T-helper 17 cell (primary cell): ENCODE measurements around the gene TMEM271. TPM values are rescaled to one million over a fixed set of nuclear protein-coding genes. Genes with fewer than 3 reads are reported as not detected.

Experiments used
- ATAC-seq: fragments of 150-1000 bp; cut with Tn5 transposase; 2 replicates; pipeline ENCODE4 v1.10.0; 2021; ENCODE audit warnings: mild to moderate bottlenecking, moderate library complexity
- DNase-seq, 3 donors: peaks; one replicate each; pipeline versions ENCODE4 v3.0.0 to v3.0.0-alpha.2; 2020 to 2021
- H3K9me3 ChIP-seq: one replicate; pipeline ENCODE4 v1.7.0; 2013; ENCODE audit warnings: low read length, mild to moderate bottlenecking; ENCODE audit not compliant: control insufficient read depth, poor library complexity, severe bottlenecking
- H3K27ac Mint-ChIP-seq: one replicate; pipeline ENCODE4 v1.8.0; 2022; ENCODE audit warnings: mild to moderate bottlenecking, moderate library complexity, mixed read lengths
- H3K27me3 Mint-ChIP-seq: one replicate; pipeline ENCODE4 v1.8.0; 2022; ENCODE audit warnings: mixed read lengths
- H3K36me3 Mint-ChIP-seq: one replicate; pipeline ENCODE4 v1.8.0; 2022; ENCODE audit warnings: low read depth, mixed read lengths
- H3K4me1 Mint-ChIP-seq: one replicate; pipeline ENCODE4 v1.8.0; 2022; ENCODE audit warnings: mild to moderate bottlenecking, mixed read lengths
- H3K4me3 Mint-ChIP-seq: one replicate; pipeline ENCODE4 v1.8.0; 2022; ENCODE audit warnings: mild to moderate bottlenecking, moderate library complexity, mixed read lengths
- total RNA-seq, 4 donors: library from RNA in 2 of 4; stranded (reverse) in 2 of 4; gene quantifications; one replicate each; pipeline ENCODE4 v1.2.3 and lab custom pipeline; 2022 to 2026

TMEM271 gene
- total RNA-seq, 2 donors from 2014 or later: not detected

DNA sequence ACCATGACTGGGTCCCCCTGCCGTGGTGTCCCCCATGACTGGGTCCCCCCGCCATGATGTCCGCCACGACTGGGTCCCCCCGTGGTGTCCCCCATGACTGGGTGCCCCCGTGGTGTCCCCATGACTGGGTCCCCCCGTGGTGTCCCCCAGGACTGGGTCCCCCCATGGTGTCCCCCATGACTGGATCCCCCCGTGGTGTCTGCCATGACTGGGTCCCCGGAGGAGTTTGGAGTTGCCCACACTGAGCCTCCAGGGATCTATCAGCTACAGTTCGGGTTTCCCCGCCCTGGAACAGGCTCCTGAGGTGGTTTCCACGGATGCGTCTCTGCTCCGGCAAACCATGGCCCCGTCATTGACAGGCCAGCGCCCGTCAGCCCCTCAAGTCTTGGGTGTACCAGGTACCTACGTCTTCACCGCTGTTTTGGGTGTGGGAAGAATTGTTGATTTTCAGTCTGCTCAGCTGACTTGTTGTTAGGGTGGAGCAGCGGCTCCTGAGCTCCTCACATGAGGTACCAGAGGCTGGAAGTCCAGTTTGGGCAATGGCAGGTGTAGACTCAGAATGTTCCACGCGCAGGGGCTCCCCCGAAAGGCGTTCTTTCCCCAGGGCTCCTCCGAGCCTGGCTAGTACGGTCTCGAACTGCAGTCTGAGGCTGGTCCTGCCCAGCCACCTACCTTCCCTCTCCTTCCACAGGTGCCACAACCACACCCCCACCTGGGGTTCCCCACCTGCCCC lies 41.0 kb upstream of the TMEM271 start:
- ATAC-seq: no peak
- H3K9me3 ChIP-seq: no peaks in the 10 kb centered on the region
- no peaks in the 10 kb centered on the region for H3K36me3 Mint-ChIP-seq
- H3K27ac Mint-ChIP-seq: no peak overlapping the region
- H3K27me3 Mint-ChIP-seq: peaks cover 26% of the 10 kb centered on the region
- peaks cover 2% of the 10 kb centered on the region for H3K4me1 Mint-ChIP-seq
- no peak overlapping the region for H3K4me3 Mint-ChIP-seq
- DNase-seq: no peak

- Mint-ChIP-seq H3K36me3 (no peaks in the 10 kb centered on the region), H3K27ac (no peak overlapping the region), H3K27me3 (peaks cover 26% of the 10 kb centered on the region), H3K4me3 (no peak overlapping the region), H3K4me1 (peaks cover 2% of the 10 kb centered on the region)
- H3K9me3 ChIP-seq: no peaks in the 10 kb centered on the region
- no peak for ATAC-seq
- DNase-seq: no peak
Measured at GRCh38 chr4:616091-616490, 40.0 kb upstream of the TMEM271 start.

DNA sequence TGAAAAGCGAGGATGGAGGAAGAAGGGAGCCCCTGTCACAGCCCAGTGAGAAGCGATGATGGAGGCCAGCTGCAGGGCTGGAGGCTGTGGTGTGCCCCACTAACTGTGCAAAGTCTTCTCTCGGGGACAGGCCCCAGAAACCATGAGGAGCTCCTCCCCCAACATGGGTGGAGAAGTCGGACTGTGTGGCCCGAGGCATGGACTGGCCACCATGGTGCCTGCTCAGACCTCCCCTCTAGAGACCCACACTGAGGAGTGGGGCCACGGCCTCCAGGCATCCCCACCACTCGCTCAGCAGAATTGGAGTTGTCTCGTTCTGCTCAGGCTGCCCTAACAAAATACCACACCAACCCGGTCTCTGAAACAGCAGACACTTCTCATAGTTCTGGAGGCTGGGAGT lies 37.0 kb upstream of the TMEM271 start:
- H3K4me3 Mint-ChIP-seq: no peak overlapping the region
- peaks cover 37% of the 10 kb centered on the region for H3K27me3 Mint-ChIP-seq
- H3K9me3 ChIP-seq: no peaks in the 10 kb centered on the region
- H3K27ac Mint-ChIP-seq: no peak overlapping the region
- peaks cover 2% of the 10 kb centered on the region for H3K4me1 Mint-ChIP-seq
- no peak for DNase-seq
- H3K36me3 Mint-ChIP-seq: no peaks in the 10 kb centered on the region
- no peak for ATAC-seq

GRCh38 chr4:612749-613125 lies 36.6 kb upstream of the TMEM271 start:
- H3K4me3 Mint-ChIP-seq: no peak overlapping the region
- peaks cover 33% of the 10 kb centered on the region for H3K27me3 Mint-ChIP-seq
- ATAC-seq (no peak), DNase-seq (no peak)
- H3K27ac Mint-ChIP-seq: no peak overlapping the region
- peaks cover 2% of the 10 kb centered on the region for H3K4me1 Mint-ChIP-seq
- no peaks in the 10 kb centered on the region for H3K9me3 ChIP-seq
- H3K36me3 Mint-ChIP-seq: no peaks in the 10 kb centered on the region

GRCh38 chr4:612052-612748 lies 36.1 kb upstream of the TMEM271 start:
- peaks cover 2% of the 10 kb centered on the region for H3K4me1 Mint-ChIP-seq
- no peaks in the 10 kb centered on the region for H3K9me3 ChIP-seq
- H3K4me3 Mint-ChIP-seq: no peak overlapping the region
- H3K27ac Mint-ChIP-seq: no peak overlapping the region
- no peaks in the 10 kb centered on the region for H3K36me3 Mint-ChIP-seq
- peaks cover 28% of the 10 kb centered on the region for H3K27me3 Mint-ChIP-seq
- ATAC-seq (no peak), DNase-seq (no peak)

DNA sequence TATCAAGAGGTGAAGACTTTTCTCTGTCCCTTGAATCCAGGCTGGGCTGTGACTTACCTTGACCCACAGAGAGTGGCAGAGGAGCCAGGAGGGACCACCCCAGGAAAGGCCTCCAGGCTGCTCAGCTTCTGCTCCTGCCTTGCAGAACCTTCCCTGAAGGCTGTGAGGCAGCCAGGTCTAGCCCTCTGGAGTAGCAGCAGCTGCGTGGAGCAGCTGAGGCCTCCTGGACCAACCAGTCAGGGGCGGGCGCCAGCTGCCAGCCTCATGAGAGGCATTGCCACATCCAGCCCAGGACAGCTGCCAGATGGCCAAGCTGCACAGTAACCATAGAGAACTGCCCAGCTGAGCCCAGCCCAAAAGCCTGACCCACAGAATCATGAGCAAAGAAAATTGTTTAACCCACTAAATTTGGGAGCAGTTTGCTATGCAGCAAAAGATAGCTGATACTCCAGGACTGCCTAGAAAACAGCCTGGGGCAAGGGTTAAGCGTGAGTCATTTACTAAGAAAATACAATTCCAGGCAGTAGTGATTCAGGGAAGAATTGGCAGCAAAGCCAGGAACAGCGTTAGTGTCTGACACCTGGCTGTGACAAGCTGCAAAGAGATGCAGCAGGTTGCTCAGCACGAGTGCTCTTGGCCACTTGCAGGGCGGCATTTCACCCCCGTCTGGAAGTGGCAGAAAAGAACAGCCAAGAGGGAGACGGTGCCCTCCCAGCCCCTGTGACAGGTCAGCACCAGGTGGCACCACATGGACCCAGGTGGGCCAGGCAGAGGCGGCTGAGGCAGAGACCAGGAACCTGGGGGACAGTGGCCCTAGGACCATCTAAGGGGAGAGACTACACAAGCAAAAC lies 34.5 kb upstream of the TMEM271 start:
- no peak overlapping the region for H3K27ac Mint-ChIP-seq
- ATAC-seq (no peak), DNase-seq (no peak)
- peaks cover 31% of the 10 kb centered on the region for H3K27me3 Mint-ChIP-seq
- H3K36me3 Mint-ChIP-seq: no peaks in the 10 kb centered on the region
- no peak overlapping the region for H3K4me3 Mint-ChIP-seq
- no peaks in the 10 kb centered on the region for H3K9me3 ChIP-seq
- peaks cover 2% of the 10 kb centered on the region for H3K4me1 Mint-ChIP-seq

DNA sequence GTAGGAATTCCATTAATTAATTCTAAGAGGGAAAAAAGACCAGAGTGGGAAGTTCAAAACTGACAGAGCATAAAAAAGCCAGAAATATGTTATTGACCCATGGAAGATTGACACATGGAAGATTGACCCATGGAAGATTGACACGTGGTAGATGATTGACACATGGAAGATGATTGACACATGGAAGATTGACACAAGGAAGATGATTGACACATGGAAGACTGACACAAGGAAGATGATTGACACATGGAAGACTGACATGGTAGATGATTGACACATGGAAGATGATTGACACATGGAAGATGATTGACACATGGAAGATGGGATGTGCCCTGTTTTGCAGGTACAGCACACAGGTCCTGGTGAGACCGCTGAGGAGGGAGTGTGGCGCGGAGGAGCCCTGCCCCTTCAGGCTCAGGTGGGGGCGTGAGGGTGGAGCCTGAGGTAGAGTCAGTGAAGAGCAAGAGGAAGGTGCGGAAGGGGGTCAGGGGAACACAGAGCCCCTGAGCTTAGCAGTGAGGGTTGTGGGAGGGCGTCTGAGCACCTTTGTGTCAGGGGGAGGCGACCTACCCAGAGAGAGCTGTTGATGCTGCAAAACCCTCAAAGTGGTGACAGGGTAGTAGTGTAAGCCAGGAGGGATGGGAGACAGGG lies 33.4 kb upstream of the TMEM271 start:
- Mint-ChIP-seq H3K4me1 (no peaks in the 10 kb centered on the region), H3K36me3 (no peaks in the 10 kb centered on the region), H3K4me3 (no peak overlapping the region), H3K27ac (no peak overlapping the region), H3K27me3 (peaks cover 32% of the 10 kb centered on the region)
- no peak for ATAC-seq
- DNase-seq: no peak
- no peaks in the 10 kb centered on the region for H3K9me3 ChIP-seq

GRCh38 chr4:608236-608635 lies 32.1 kb upstream of the TMEM271 start:
- DNase-seq (no peak), ATAC-seq (no peak)
- H3K9me3 ChIP-seq: no peaks in the 10 kb centered on the region
- Mint-ChIP-seq H3K4me3 (no peak overlapping the region), H3K36me3 (no peaks in the 10 kb centered on the region), H3K4me1 (no peaks in the 10 kb centered on the region), H3K27me3 (peaks cover 38% of the 10 kb centered on the region), H3K27ac (no peak overlapping the region)

DNA sequence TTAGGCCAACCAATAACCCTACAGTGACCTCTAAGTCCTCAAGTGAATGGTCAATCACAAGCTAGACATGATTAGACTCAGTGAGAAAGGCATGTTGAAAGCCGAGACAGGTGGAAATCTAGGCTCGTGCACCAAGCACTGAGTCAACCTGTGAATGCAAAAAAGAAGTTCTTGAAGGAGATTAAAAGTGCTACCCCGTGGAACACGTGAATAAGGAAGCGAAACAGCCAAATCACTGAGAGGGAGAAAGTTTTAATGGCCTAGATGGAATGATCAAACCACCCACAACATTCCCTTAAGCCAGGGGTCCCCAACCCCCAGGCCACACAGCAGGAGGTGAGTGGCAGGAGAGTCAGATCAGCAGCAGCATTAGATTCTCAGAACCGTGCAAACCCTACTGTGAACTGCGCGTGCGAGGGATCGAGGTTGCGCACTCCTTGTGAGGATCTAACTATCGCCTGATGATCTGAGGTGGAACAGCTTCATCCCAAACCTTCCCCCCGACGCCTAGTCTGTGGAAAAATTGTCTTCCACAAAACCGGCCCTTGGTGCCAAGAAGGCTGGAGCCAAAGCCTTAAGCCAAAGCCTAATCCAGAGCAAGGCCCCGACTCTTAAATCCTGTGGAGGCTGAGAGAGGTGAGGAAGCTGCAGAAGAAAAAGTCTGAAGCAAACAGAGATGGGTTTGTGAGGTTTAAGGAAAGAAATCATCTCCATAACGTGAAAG lies 29.8 kb upstream of the TMEM271 start:
- ATAC-seq (no peak), DNase-seq (no peak)
- no peak overlapping the region for H3K4me3 Mint-ChIP-seq
- no peak overlapping the region for H3K27ac Mint-ChIP-seq
- no peaks in the 10 kb centered on the region for H3K9me3 ChIP-seq
- no peaks in the 10 kb centered on the region for H3K36me3 Mint-ChIP-seq
- H3K4me1 Mint-ChIP-seq: no peaks in the 10 kb centered on the region
- peaks cover 54% of the 10 kb centered on the region for H3K27me3 Mint-ChIP-seq

DNA sequence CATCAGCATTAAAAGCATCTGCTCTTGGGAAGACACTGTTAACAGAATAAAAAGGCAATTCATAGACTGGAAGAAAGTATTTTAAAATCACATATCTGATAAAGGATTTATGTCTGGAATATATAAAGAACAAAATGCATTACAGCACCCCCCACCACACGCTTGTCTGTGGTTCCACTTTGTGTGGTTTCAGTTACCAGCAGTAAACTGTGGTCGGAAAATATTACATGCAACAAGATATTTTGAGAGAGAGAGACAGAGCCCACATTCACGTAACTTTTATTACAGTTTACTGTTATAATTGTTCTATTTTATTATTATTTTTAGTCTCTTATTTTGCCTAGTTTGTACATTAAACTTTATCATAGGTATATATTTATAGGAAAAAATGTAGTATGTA lies 28.0 kb upstream of the TMEM271 start:
- Mint-ChIP-seq H3K4me3 (no peak overlapping the region), H3K4me1 (no peaks in the 10 kb centered on the region), H3K27me3 (peaks cover 43% of the 10 kb centered on the region), H3K36me3 (no peaks in the 10 kb centered on the region), H3K27ac (no peak overlapping the region)
- no peaks in the 10 kb centered on the region for H3K9me3 ChIP-seq
- DNase-seq (no peak), ATAC-seq (no peak)

GRCh38 chr4:602559-602942 lies 26.5 kb upstream of the TMEM271 start:
- ATAC-seq: no peak
- H3K9me3 ChIP-seq: no peaks in the 10 kb centered on the region
- Mint-ChIP-seq H3K27me3 (peaks cover 39% of the 10 kb centered on the region), H3K36me3 (no peaks in the 10 kb centered on the region), H3K27ac (no peak overlapping the region), H3K4me3 (no peak overlapping the region), H3K4me1 (no peaks in the 10 kb centered on the region)
- no peak for DNase-seq

DNA sequence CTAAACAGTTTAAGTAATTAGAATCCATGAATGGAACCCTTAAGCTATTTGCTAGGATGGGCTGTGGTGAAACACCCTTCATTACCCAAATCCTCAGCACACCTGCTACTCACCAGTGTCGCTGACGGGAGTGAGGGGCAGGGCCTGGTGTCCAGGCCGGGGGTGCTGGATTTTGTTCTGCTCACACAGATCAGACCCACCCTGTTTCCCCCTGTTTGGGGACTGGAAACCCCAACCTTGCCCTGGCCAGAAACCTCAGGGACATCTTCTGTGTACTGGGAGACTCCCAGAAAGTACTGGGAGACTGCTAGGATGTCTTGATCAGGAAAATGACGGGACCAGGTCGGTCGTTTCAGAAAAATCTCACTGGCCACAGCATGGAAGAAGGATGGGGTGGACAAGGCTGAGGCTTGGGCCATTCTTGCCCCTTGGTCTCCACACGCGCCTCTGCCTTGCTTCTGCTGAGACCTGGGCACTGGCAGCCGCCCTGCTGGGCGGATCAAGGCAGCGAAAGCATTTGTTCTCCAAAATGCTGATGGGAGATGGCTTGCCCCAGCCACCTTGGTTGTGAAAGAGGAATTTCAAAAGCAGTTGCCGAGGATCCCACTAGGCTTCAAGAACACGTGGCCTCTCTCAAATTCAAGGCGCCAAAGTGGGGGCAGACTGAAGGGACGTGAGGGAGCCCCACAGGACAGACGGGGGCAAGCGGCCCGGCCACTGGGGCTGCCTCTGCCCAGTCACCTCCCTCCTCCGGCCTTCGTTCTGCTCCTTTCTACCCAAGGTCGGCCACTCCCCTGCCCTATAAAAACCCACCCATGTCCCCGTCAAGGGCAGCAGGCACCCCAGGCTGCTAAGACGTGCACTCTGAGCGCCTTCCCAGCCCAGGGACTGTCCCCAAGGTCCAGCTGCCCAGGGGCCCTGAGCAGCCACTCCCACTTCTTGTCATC lies 25.8 kb upstream of the TMEM271 start:
- Mint-ChIP-seq H3K36me3 (no peaks in the 10 kb centered on the region), H3K4me1 (no peaks in the 10 kb centered on the region), H3K4me3 (no peak overlapping the region), H3K27me3 (peaks cover 39% of the 10 kb centered on the region), H3K27ac (no peak overlapping the region)
- DNase-seq (no peak), ATAC-seq (no peak)
- H3K9me3 ChIP-seq: no peaks in the 10 kb centered on the region
